ENCODE measurements around the gene CACNG7. TPM values are rescaled to one million over a fixed set of nuclear protein-coding genes. Genes with fewer than 3 reads are reported as not detected.

Gene CACNG7
- total and polyA plus RNA-seq, 2 donors (not counting 3 experiments of a cell fraction or from before 2014, with no cell fraction given): 0.92 to 1.3 TPM

DNA sequence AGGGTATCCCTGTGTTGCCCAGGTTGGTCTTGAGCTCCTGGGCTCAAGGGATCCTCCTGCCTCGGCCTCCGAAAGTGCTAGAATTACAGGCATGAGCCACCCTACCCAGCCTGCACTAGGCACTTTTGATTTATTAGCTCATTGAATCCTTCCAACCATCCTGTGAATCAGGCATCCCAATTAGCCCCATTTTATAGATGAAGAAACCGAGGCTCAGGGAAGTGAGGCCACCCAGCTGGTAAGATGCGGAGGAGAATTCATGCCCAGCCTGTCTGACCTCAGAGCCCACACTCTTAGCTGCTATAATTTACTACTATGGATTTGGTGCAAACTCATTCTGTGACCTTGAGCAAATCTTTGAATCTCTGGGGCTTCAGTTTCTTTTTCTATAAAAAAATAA, 35.9 kb downstream of the CACNG7 start:
- CTCF ChIA-PET: interaction anchor here (1.7 kb wide), 1 partner anchor 79 kb away, joined by 6 read pairs; no protein-coding TSS in a partner anchor
- no peak overlapping the region for H3K4me2 ChIP-seq (ENCODE audit: insufficient read depth, low read length)
- intact Hi-C loops (cut with micrococcal nuclease) (no loop called here), dilution Hi-C loops (cut with MboI; ENCODE audit: extremely low pct_ligation_motif_present, low sequenced_read_pairs) (no loop called here)
- no peak overlapping the region for H3K4me3 ChIP-seq (replicated peaks in 1 of 3; ENCODE audit: insufficient read depth in 1 of 3, low read depth in 1 of 3, low read length in 3 of 3)
- no peaks in the 10 kb centered on the region for H3K36me3 ChIP-seq (ENCODE audit: control insufficient read depth in 2 of 2, extremely low read depth in 1 of 2, insufficient read depth in 2 of 2, low read length in 2 of 2)
- no peak for DNase-seq (ENCODE audit: low read depth, low spot score)
- no peak for FAIRE-seq
- BruUV-seq (replicated peaks): no TSS peak
- H2AFZ ChIP-seq (ENCODE audit: low read depth, low read length): no peak overlapping the region
- no peaks in the 10 kb centered on the region for H3K79me2 ChIP-seq (ENCODE audit: control insufficient read depth, insufficient read depth, low read length)
- H4K20me1 ChIP-seq (replicated peaks; ENCODE audit: control insufficient read depth, extremely low read depth, insufficient read depth, low read length): no peaks in the 10 kb centered on the region
- TF ChIP-seq POLR2A (IDR thresholded peaks at IDR 0.05; ENCODE audit: low read depth, low read length) (no peak), JUN (IDR thresholded peaks at IDR 0.05; ENCODE audit: borderline replicate concordance, insufficient read depth, insufficient read length, low read depth) (no peak), POLR2AphosphoS5 (IDR thresholded peaks at IDR 0.05; ENCODE audit: insufficient read depth, low read depth, low read length) (no peak), EZH2 (IDR thresholded peaks at IDR 0.05; ENCODE audit: borderline replicate concordance, low read depth, low read length, severe bottlenecking) (no peak), GATA2 (IDR thresholded peaks at IDR 0.05; ENCODE audit: insufficient read depth, insufficient read length, low read depth, low read length) (no peak), MYC (IDR thresholded peaks at IDR 0.05; ENCODE audit: low read depth, low read length) (no peak), FOS (IDR thresholded peaks at IDR 0.05; ENCODE audit: borderline replicate concordance, insufficient read depth, low read length) (no peak)
- TF ChIP-seq, protein P1, sequence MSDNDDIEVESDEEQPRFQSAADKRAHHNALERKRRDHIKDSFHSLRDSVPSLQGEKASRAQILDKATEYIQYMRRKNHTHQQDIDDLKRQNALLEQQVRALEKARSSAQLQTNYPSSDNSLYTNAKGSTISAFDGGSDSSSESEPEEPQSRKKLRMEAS (IDR thresholded peaks at IDR 0.05; ENCODE audit: insufficient read depth, insufficient read length): no peak
- TF ChIP-seq, protein P2, sequence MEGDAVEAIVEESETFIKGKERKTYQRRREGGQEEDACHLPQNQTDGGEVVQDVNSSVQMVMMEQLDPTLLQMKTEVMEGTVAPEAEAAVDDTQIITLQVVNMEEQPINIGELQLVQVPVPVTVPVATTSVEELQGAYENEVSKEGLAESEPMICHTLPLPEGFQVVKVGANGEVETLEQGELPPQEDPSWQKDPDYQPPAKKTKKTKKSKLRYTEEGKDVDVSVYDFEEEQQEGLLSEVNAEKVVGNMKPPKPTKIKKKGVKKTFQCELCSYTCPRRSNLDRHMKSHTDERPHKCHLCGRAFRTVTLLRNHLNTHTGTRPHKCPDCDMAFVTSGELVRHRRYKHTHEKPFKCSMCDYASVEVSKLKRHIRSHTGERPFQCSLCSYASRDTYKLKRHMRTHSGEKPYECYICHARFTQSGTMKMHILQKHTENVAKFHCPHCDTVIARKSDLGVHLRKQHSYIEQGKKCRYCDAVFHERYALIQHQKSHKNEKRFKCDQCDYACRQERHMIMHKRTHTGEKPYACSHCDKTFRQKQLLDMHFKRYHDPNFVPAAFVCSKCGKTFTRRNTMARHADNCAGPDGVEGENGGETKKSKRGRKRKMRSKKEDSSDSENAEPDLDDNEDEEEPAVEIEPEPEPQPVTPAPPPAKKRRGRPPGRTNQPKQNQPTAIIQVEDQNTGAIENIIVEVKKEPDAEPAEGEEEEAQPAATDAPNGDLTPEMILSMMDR (IDR thresholded peaks at IDR 0.05; ENCODE audit: extremely low read depth in 1 of 2, insufficient read depth in 1 of 2, low read depth in 1 of 2, low read length in 2 of 2): no peak
- H3K9me3 ChIP-seq (replicated peaks; ENCODE audit: control insufficient read depth, insufficient read depth, low read length): no peaks in the 10 kb centered on the region
- H3K4me1 ChIP-seq (ENCODE audit: control insufficient read depth, extremely low read depth, insufficient read depth, low read length): no peaks in the 10 kb centered on the region
- POLR2A ChIA-PET: no interaction called here
- H3K9me1 ChIP-seq (replicated peaks; ENCODE audit: control insufficient read depth, extremely low read depth, insufficient read depth, low read length): no peaks in the 10 kb centered on the region
- no peak overlapping the region for H3K27ac ChIP-seq (ENCODE audit: insufficient read depth, low read depth, low read length)
- no peak overlapping the region for H3K9ac ChIP-seq (replicated peaks; ENCODE audit: extremely low read depth, insufficient read depth, low read length)
- peaks cover 11 to 30% of the 10 kb centered on the region in 2 experiments for H3K27me3 ChIP-seq (ENCODE audit: control insufficient read depth in 2 of 2, insufficient read depth in 2 of 2, low read length in 2 of 2)

All from endothelial cell of umbilical vein (primary cell).